ENCODE data around the gene NOC4L.

Gene NOC4L

GRCh38 chr12:132115500-132115899 lies 28.8 kb upstream of the NOC4L start:
- Mint-ChIP-seq H3K27ac (no peak overlapping the region), H3K4me3 (no peak overlapping the region), H3K4me1 (no peaks in the 10 kb centered on the region), H3K9me3 (no peaks in the 10 kb centered on the region), H3K36me3 (peaks cover 29% of the 10 kb centered on the region), H3K27me3 (no peaks in the 10 kb centered on the region)
- ATAC-seq, result no peak

- peaks cover 28% of the 10 kb centered on the region for H3K36me3 Mint-ChIP-seq
- ATAC-seq, result no peak
- H3K4me3 Mint-ChIP-seq, result no peak overlapping the region
- H3K4me1 Mint-ChIP-seq, result no peaks in the 10 kb centered on the region
- no peak overlapping the region for H3K27ac Mint-ChIP-seq
- H3K9me3 Mint-ChIP-seq, result no peaks in the 10 kb centered on the region
- no peaks in the 10 kb centered on the region for H3K27me3 Mint-ChIP-seq
These were observed 27.3 kb upstream of the NOC4L start for GRCh38 chr12:132116709-132117557.

GRCh38 chr12:132117558-132117875 lies 26.7 kb upstream of the NOC4L start:
- H3K27ac Mint-ChIP-seq, result no peak overlapping the region
- H3K36me3 Mint-ChIP-seq, result peaks cover 28% of the 10 kb centered on the region
- no peaks in the 10 kb centered on the region for H3K4me1 Mint-ChIP-seq

GRCh38 chr12:132118876-132119275 lies 25.4 kb upstream of the NOC4L start:
- no peak for ATAC-seq
- H3K36me3 Mint-ChIP-seq, result peaks cover 30% of the 10 kb centered on the region
- H3K4me1 Mint-ChIP-seq, result no peaks in the 10 kb centered on the region
- H3K27me3 Mint-ChIP-seq, result no peaks in the 10 kb centered on the region
- H3K4me3 Mint-ChIP-seq, result no peak overlapping the region
- H3K9me3 Mint-ChIP-seq, result no peaks in the 10 kb centered on the region
- H3K27ac Mint-ChIP-seq, result no peak overlapping the region

More at GRCh38 chr12:132117558-132117875, 26.7 kb upstream of the NOC4L start:
- ATAC-seq, result no peak
- Mint-ChIP-seq H3K27me3 (no peaks in the 10 kb centered on the region), H3K4me3 (no peak overlapping the region), H3K9me3 (no peaks in the 10 kb centered on the region)

- no peaks in the 10 kb centered on the region for H3K27me3 Mint-ChIP-seq
- no peaks in the 10 kb centered on the region for H3K4me1 Mint-ChIP-seq
- H3K9me3 Mint-ChIP-seq, result no peaks in the 10 kb centered on the region
- no peak overlapping the region for H3K4me3 Mint-ChIP-seq
- no peak for ATAC-seq
- peaks cover 43% of the 10 kb centered on the region for H3K36me3 Mint-ChIP-seq
- no peak overlapping the region for H3K27ac Mint-ChIP-seq
These were observed 23.0 kb upstream of the NOC4L start for GRCh38 chr12:132121283-132121682.

GRCh38 chr12:132123970-132124765 lies 20.1 kb upstream of the NOC4L start:
- H3K9me3 Mint-ChIP-seq, result peaks cover 3% of the 10 kb centered on the region
- H3K27ac Mint-ChIP-seq, result no peak overlapping the region
- H3K27me3 Mint-ChIP-seq, result no peaks in the 10 kb centered on the region
- H3K36me3 Mint-ChIP-seq, result peaks cover 68% of the 10 kb centered on the region
- no peak overlapping the region for H3K4me3 Mint-ChIP-seq
- H3K4me1 Mint-ChIP-seq, result no peaks in the 10 kb centered on the region
- ATAC-seq, result no peak

GRCh38 chr12:132124766-132125425 lies 19.4 kb upstream of the NOC4L start:
- no peak overlapping the region for H3K27ac Mint-ChIP-seq
- no peak for ATAC-seq
- H3K4me3 Mint-ChIP-seq, result no peak overlapping the region
- peaks cover 3% of the 10 kb centered on the region for H3K9me3 Mint-ChIP-seq
- no peaks in the 10 kb centered on the region for H3K4me1 Mint-ChIP-seq
- H3K36me3 Mint-ChIP-seq, result peaks cover 72% of the 10 kb centered on the region
- no peaks in the 10 kb centered on the region for H3K27me3 Mint-ChIP-seq

- H3K27ac Mint-ChIP-seq, result no peak overlapping the region
- H3K9me3 Mint-ChIP-seq, result peaks cover 3% of the 10 kb centered on the region
- no peaks in the 10 kb centered on the region for H3K27me3 Mint-ChIP-seq
- no peak for ATAC-seq
- no peak overlapping the region for H3K4me3 Mint-ChIP-seq
- no peaks in the 10 kb centered on the region for H3K4me1 Mint-ChIP-seq
- H3K36me3 Mint-ChIP-seq, result peaks cover 69% of the 10 kb centered on the region
These were observed 18.5 kb upstream of the NOC4L start for GRCh38 chr12:132125736-132126135.

GRCh38 chr12:132127041-132127440 lies 17.2 kb upstream of the NOC4L start:
- Mint-ChIP-seq H3K4me1 (no peaks in the 10 kb centered on the region), H3K27ac (no peak overlapping the region), H3K9me3 (peaks cover 3% of the 10 kb centered on the region), H3K4me3 (no peak overlapping the region), H3K36me3 (peaks cover 63% of the 10 kb centered on the region), H3K27me3 (no peaks in the 10 kb centered on the region)
- ATAC-seq, result no peak

- Mint-ChIP-seq H3K4me3 (no peak overlapping the region), H3K4me1 (no peaks in the 10 kb centered on the region), H3K27me3 (no peaks in the 10 kb centered on the region), H3K36me3 (peaks cover 59% of the 10 kb centered on the region), H3K27ac (no peak overlapping the region), H3K9me3 (peaks cover 3% of the 10 kb centered on the region)
- no peak for ATAC-seq
These were observed 15.2 kb upstream of the NOC4L start for GRCh38 chr12:132129007-132129406.

GRCh38 chr12:132130690-132131089 lies 13.6 kb upstream of the NOC4L start:
- H3K27me3 Mint-ChIP-seq, result no peaks in the 10 kb centered on the region
- H3K4me3 Mint-ChIP-seq, result no peak overlapping the region
- H3K4me1 Mint-ChIP-seq, result no peaks in the 10 kb centered on the region
- no peak for ATAC-seq
- peaks cover 43% of the 10 kb centered on the region for H3K36me3 Mint-ChIP-seq
- H3K27ac Mint-ChIP-seq, result no peak overlapping the region
- H3K9me3 Mint-ChIP-seq, result peaks cover 3% of the 10 kb centered on the region

- H3K27me3 Mint-ChIP-seq, result no peaks in the 10 kb centered on the region
- H3K27ac Mint-ChIP-seq, result no peak overlapping the region
- no peaks in the 10 kb centered on the region for H3K4me1 Mint-ChIP-seq
These were observed 13.0 kb upstream of the NOC4L start for GRCh38 chr12:132131229-132131628.

GRCh38 chr12:132131952-132132351 lies 12.3 kb upstream of the NOC4L start:
- peaks cover 32% of the 10 kb centered on the region for H3K36me3 Mint-ChIP-seq
- no peaks in the 10 kb centered on the region for H3K27me3 Mint-ChIP-seq
- H3K4me1 Mint-ChIP-seq, result no peaks in the 10 kb centered on the region
- ATAC-seq, result no peak
- no peak overlapping the region for H3K4me3 Mint-ChIP-seq
- peaks cover 3% of the 10 kb centered on the region for H3K9me3 Mint-ChIP-seq
- no peak overlapping the region for H3K27ac Mint-ChIP-seq

More at GRCh38 chr12:132131229-132131628, 13.0 kb upstream of the NOC4L start:
- Mint-ChIP-seq H3K9me3 (peaks cover 3% of the 10 kb centered on the region), H3K4me3 (no peak overlapping the region), H3K36me3 (peaks cover 40% of the 10 kb centered on the region)
- no peak for ATAC-seq

GRCh38 chr12:132132609-132133430 lies 11.4 kb upstream of the NOC4L start:
- peaks cover 3% of the 10 kb centered on the region for H3K9me3 Mint-ChIP-seq
- no peaks in the 10 kb centered on the region for H3K27me3 Mint-ChIP-seq
- H3K4me3 Mint-ChIP-seq, result no peak overlapping the region
- peak; percentile 37 for ATAC-seq
- H3K36me3 Mint-ChIP-seq, result peaks cover 27% of the 10 kb centered on the region
- H3K27ac Mint-ChIP-seq, result no peak overlapping the region
- no peaks in the 10 kb centered on the region for H3K4me1 Mint-ChIP-seq

Data from stimulated activated memory B cell treated with anti-CD40 and anti-IgM and Interleukin-4, amounts not matched to agents 10 μg/mL and 1 μg/mL and 100 μg/mL, for 72 hours (primary cell).